OCI-LY1 (cell line): ENCODE measurements around the gene GNGT1.

Source experiments
- H2AFZ ChIP-seq: fragments of 200-600 bp; sonication (generic), shearing (Covaris generic); 2 replicates; pipeline ENCODE4 v1.6.0; 2014; ENCODE audit warnings: antibody characterized with exemption, mild to moderate bottlenecking, low read length
- H3F3A ChIP-seq: fragments of 200-600 bp; sonication (generic), shearing (Covaris generic); 2 replicates; pipeline ENCODE4 v1.6.0; 2014; ENCODE audit warnings: mild to moderate bottlenecking, antibody characterized with exemption, low read length, moderate library complexity; ENCODE audit not compliant: insufficient read depth
- H3K27ac ChIP-seq: fragments of 200-600 bp; sonication (generic); 2 replicates; pipeline ENCODE4 v1.5.1; 2014; ENCODE audit warnings: low read length, mixed run types, mild to moderate bottlenecking, low read depth; ENCODE audit not compliant: poor library complexity, severe bottlenecking
- H3K27me3 ChIP-seq: fragments of 200-600 bp; sonication (generic); 2 replicates; pipeline ENCODE4 v1.6.0; 2014; ENCODE audit warnings: antibody characterized with exemption, mild to moderate bottlenecking, low read length, moderate library complexity; ENCODE audit not compliant: insufficient read depth
- H3K36me3 ChIP-seq: fragments of 200-600 bp; sonication (generic); 2 replicates; pipeline ENCODE4 v1.6.1; 2014; ENCODE audit warnings: mild to moderate bottlenecking, antibody characterized with exemption, low read length, moderate library complexity, mixed read lengths; ENCODE audit not compliant: insufficient read depth
- H3K4me1 ChIP-seq: fragments of 200-600 bp; sonication (generic); 2 replicates; pipeline ENCODE4 v1.5.1; 2014; ENCODE audit warnings: mild to moderate bottlenecking, low read length, moderate library complexity; ENCODE audit not compliant: insufficient read depth, severe bottlenecking
- H3K4me2 ChIP-seq: fragments of 200-600 bp; sonication (generic), shearing (Covaris generic); 2 replicates; pipeline ENCODE4 v1.6.1; 2014; ENCODE audit warnings: low read length
- H3K4me3 ChIP-seq: fragments of 200-600 bp; sonication (generic); 2 replicates; pipeline ENCODE4 v1.5.1; 2014; ENCODE audit warnings: low read length, low read depth, mild to moderate bottlenecking, mixed read lengths; ENCODE audit not compliant: poor library complexity, severe bottlenecking
- H3K79me2 ChIP-seq: fragments of 200-600 bp; shearing (Covaris generic); 2 replicates; pipeline ENCODE4 v1.6.1; 2016; ENCODE audit warnings: mixed run types, low read length, mixed read lengths; ENCODE audit not compliant: insufficient read depth
- H3K9ac ChIP-seq: fragments of 200-600 bp; sonication (generic), shearing (Covaris generic); 2 replicates; pipeline ENCODE4 v1.6.1; 2014; ENCODE audit warnings: mild to moderate bottlenecking, low read length, mixed read lengths
- H3K9me2 ChIP-seq: fragments of 200-600 bp; sonication (generic), shearing (Covaris generic); 2 replicates; pipeline ENCODE4 v1.6.1; 2014; ENCODE audit warnings: low read depth, mild to moderate bottlenecking, low read length, mixed read lengths
- H3K9me3 ChIP-seq: fragments of 200-600 bp; shearing (Covaris generic); 2 replicates; pipeline ENCODE4 v1.6.1; 2014; ENCODE audit warnings: low read length, mixed read lengths
- H4K20me1 ChIP-seq: fragments of 200-600 bp; sonication (generic), shearing (Covaris generic); 2 replicates; pipeline ENCODE4 v1.6.0; 2016; ENCODE audit warnings: mild to moderate bottlenecking, low read length; ENCODE audit not compliant: insufficient read depth
- EZH2 ChIP-seq: fragments of 200-600 bp; sonication (generic), shearing (Covaris generic); IDR thresholded peaks from 2 replicates; pipeline ENCODE4 v1.8.0; 2017; ENCODE audit warnings: borderline replicate concordance, mixed run types, mild to moderate bottlenecking, antibody characterized with exemption, low read length, moderate library complexity, mixed read lengths
- TF ChIP-seq, protein P1 (sequence below): fragments of 200-600 bp; sonication (generic), shearing (Covaris generic); IDR thresholded peaks from 2 replicates; pipeline ENCODE4 v1.5.1; 2017; ENCODE audit warnings: mild to moderate bottlenecking, antibody characterized with exemption, low read length, moderate library complexity, mixed read lengths

Gene GNGT1

DNA sequence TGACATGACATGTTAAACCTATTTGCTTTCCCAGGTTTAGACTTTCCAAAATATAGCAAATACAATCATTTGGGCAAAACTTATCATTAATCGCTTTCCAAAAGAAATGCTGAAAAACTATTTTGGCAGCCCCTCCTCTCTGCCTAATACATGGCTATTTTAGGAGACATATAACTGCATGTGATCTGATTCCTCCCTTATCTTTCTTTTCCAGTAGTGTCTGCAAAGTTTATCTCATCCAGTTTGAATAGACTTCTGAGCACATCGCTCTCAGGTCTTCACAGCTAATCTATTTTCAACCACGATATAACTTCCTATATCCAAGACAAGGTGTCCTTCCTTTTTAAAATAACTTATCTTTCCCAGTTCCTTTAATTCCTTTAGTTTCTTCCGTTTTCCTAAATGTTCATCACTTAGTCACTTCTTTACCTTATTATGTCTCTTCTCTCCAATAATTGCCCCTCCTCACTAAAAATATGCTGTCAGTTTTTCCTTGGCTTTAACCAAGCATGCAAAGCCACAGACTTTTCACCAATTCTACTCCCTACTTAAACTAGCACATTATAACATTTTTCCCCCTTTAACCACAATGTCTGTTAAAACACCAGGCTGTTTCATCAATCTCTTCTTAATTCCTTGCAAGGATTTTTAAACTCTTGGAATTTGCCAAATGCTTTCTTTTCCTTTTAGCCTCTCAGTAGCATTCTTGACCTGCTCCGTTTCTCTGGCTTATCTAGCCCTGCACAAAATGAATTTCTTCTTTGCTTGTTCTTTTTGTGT lies 39.6 kb downstream of the GNGT1 start:
- Histone ChIP-seq H3K4me3 (no peak overlapping the region), H2AFZ (no peak overlapping the region), H4K20me1 (no peaks in the 10 kb centered on the region), H3K79me2 (no peaks in the 10 kb centered on the region), H3K36me3 (no peaks in the 10 kb centered on the region), H3K4me2 (no peak overlapping the region), H3K9me2 (no peaks in the 10 kb centered on the region), H3K4me1 (peaks cover 4% of the 10 kb centered on the region), H3K9me3 (no peaks in the 10 kb centered on the region), H3K9ac (no peak overlapping the region), H3F3A (no peaks in the 10 kb centered on the region), H3K27ac (no peak overlapping the region), H3K27me3 (no peaks in the 10 kb centered on the region)
- TF ChIP-seq, protein P1, sequence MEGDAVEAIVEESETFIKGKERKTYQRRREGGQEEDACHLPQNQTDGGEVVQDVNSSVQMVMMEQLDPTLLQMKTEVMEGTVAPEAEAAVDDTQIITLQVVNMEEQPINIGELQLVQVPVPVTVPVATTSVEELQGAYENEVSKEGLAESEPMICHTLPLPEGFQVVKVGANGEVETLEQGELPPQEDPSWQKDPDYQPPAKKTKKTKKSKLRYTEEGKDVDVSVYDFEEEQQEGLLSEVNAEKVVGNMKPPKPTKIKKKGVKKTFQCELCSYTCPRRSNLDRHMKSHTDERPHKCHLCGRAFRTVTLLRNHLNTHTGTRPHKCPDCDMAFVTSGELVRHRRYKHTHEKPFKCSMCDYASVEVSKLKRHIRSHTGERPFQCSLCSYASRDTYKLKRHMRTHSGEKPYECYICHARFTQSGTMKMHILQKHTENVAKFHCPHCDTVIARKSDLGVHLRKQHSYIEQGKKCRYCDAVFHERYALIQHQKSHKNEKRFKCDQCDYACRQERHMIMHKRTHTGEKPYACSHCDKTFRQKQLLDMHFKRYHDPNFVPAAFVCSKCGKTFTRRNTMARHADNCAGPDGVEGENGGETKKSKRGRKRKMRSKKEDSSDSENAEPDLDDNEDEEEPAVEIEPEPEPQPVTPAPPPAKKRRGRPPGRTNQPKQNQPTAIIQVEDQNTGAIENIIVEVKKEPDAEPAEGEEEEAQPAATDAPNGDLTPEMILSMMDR = no peak
- no peak for TF ChIP-seq EZH2

DNA sequence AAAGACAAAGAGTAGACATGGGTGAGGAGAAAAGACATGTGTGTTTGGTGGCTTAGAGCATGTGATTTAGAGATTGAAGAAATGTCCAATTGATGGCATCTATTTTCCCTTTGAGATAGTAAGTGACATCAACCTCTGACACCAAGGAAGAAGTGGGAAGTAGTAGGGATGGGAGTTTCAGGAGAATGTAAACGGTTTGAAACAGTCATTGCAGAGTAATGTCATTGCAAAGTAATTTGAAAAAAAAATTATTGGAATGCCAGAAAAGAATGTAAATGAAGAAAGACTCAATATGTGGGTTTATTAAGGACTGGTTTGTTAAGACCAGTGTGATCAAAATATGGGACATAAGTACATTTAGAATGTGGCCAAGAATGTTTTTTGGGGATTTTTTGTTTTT lies 41.7 kb downstream of the GNGT1 start:
- Histone ChIP-seq H3K27me3 (no peaks in the 10 kb centered on the region), H3F3A (no peaks in the 10 kb centered on the region), H3K4me2 (no peak overlapping the region), H3K9me3 (no peaks in the 10 kb centered on the region), H4K20me1 (no peaks in the 10 kb centered on the region), H3K27ac (no peak overlapping the region), H3K36me3 (no peaks in the 10 kb centered on the region), H3K9me2 (no peaks in the 10 kb centered on the region), H3K9ac (no peak overlapping the region), H3K4me3 (no peak overlapping the region), H2AFZ (no peak overlapping the region), H3K4me1 (peaks cover 4% of the 10 kb centered on the region), H3K79me2 (no peaks in the 10 kb centered on the region)
- TF ChIP-seq EZH2 = no peak
- TF ChIP-seq, protein P1 = no peak

DNA sequence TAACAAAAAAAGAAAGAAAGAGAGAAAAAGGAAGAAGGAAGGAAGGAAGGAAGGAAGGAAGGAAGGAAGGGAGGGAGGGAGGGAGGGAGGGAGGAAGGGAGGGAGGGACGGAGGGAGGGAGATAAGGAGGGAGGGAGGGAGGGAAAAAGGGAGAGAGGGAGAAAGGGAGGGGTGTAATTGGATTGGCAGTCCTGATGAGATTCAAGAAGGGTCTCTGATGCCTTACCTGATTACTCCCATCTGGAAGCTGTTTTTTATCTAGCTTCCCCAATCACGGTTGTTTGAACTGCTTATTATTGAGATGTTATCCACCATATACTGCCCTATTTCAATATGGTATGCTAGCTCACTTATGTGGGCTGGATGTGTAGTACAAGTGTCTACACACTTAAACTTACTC lies 42.5 kb downstream of the GNGT1 start:
- no peak overlapping the region for H3K27ac ChIP-seq
- no peak overlapping the region for H3K4me3 ChIP-seq
- no peaks in the 10 kb centered on the region for H3K9me3 ChIP-seq
- no peak overlapping the region for H2AFZ ChIP-seq
- H3K9me2 ChIP-seq = no peaks in the 10 kb centered on the region
- no peak overlapping the region for H3K9ac ChIP-seq
- H3K4me2 ChIP-seq = no peak overlapping the region
- no peaks in the 10 kb centered on the region for H3F3A ChIP-seq
- no peaks in the 10 kb centered on the region for H4K20me1 ChIP-seq
- TF ChIP-seq EZH2 = no peak
- TF ChIP-seq, protein P1 = no peak
- no peaks in the 10 kb centered on the region for H3K27me3 ChIP-seq
- H3K79me2 ChIP-seq = no peaks in the 10 kb centered on the region
- H3K36me3 ChIP-seq = no peaks in the 10 kb centered on the region
- H3K4me1 ChIP-seq = peaks cover 4% of the 10 kb centered on the region
